ENCODE results near the gene TBC1D3I.
"Not testable (repeated sequence)": the region's sequence is repeated elsewhere in the genome, so short reads cannot be mapped to it uniquely, and the experiment has no call there.

Gene TBC1D3I

DNA sequence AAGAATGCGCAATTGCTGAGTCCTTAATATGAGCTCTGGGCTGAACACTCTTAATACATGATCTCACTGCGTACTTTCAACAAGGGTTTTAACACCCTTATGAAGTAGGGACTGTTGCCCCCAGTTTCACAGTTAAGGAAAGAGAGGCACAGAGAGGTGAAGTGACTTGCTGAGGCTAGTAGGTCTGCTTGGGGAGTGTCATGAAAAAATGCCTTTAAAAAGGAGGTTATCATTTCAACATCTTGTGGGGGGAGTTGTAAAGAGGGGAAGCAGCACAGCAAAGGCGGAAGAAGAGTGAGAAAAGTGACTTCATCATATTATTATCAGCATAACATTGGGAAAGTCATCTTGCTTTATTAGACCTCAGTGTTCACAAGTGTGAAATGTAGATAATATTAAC lies 51.4 kb downstream of the TBC1D3I start:
- DNase-seq (ENCODE audit: insufficient read length, low spot score) (no peak), FAIRE-seq (no peak)
- TF ChIP-seq POLR2A (IDR thresholded peaks at IDR 0.05; ENCODE audit: low read depth, low read length): no peak

DNA sequence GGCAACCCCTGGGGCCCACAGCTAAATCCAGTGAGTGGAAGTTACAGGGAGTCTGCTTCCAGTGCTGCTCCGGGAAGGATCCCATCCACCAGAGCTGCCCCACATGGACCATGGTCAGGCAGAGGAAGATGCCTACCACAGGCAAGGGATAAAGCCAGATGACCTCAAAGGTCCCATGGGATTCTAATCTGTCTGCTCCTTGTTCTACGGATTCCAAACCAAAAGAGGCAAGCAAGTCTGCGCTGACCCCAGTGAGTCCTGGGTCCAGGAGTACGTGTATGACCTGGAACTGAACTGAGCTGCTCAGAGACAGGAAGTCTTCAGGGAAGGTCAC lies 52.1 kb downstream of the TBC1D3I start:
- TF ChIP-seq POLR2A (IDR thresholded peaks at IDR 0.05; ENCODE audit: low read depth, low read length): no peak
- no peak for FAIRE-seq

DNA sequence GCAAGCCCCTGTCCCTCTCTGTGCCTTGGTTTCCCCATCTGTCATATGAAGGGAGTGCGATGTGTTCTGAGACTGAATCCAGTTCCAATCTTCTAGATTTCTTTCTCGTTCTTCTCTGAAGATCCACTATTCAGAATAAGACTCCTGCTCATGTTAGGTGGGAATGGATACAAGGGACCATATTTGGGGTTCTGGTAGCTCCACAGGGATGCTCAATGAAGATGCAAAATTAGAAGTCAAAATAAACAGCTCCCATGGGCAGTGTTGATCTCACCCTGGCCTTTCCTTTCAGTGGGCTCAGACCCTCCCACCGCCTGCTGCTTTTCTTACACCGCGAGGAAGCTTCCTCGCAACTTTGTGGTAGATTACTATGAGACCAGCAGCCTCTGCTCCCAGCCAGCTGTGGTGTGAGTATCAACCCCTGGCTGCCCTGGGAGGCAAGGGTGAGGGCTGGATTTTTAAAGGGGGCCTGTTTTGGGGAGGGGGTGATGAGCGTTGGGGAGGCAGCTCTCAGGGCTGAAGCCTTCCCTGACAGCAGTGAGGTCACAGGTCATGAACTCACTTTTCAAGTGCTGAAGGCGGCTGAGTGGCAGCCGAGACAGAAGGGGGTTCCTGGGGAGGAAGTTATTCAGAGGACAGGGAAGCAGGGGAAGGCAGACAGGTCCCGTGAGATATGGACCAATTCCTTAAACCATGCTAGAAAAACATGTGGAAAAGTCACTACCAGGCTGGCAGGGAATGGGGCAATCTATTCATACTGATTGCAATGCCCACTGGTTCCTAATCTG lies 52.7 kb downstream of the TBC1D3I start:
- not testable (repeated sequence) for DNase-seq (ENCODE audit: insufficient read length, low spot score)

More for the DNA sequence above, 52.1 kb downstream of the TBC1D3I start:
- no peak for DNase-seq (ENCODE audit: insufficient read length, low spot score)

DNA sequence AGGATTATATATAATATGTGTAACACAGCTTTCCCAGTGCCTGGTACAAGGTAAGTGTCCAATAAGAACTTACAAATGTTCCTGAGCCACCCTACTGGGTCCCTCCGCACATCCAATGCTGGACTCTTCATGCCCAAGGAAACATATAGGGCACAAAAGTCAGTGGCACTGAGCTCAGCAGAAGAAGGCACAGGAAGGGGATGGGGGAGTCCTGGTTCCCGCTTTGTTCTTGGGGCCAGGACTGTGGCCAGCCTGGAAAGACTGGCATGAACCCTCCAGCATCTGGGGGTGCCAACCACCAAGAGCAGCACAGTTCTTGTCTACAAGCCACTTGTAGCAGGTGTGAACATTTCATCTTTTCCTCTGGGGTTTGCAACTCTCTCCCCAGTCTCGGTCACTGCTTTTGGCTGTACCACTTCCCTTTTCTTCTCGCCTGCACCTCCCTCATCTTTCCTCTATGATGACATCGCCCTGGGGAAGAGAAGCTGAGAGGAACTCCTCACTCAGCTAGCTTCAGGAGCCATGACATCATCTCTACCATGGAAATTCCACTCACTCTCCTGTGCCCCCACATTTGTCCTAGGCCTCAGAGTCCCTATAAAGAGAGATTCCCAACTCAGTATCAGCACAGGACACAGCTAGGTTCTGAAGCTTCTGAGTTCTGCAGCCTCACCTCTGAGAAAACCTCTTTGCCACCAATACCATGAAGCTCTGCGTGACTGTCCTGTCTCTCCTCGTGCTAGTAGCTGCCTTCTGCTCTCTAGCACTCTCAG lies 53.7 kb downstream of the TBC1D3I start, which contains the start of gene CCL4L2:
CCL4L2 (plus strand) TSS at position 625 of the 773 bp plus-strand sequence.
- FAIRE-seq: not testable (repeated sequence)

More for the DNA sequence above, 52.7 kb downstream of the TBC1D3I start:
- not testable (repeated sequence) for FAIRE-seq

DNA sequence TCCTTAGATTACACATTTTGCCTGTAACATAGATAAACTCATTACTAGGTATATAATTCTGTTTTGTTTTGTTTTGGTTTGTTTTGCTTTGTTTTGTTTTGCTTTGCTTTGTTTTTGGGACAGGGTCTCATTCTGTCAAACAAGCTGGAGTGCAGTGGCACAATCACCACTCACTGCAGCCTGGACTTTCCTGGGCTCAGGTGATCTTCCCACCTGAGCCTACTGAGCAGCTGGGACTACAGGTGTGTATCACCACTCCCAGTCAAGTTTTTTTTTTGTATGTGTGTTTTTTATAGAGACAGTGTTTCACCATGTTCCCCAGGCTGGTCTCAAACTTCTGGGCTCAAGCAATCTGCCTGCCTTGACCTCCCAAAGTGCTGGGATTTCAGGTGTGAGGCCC lies 54.8 kb downstream of the TBC1D3I start:
- DNase-seq (ENCODE audit: insufficient read length, low spot score): no peak
- TF ChIP-seq POLR2A (IDR thresholded peaks at IDR 0.05; ENCODE audit: low read depth, low read length): no peak
- no peak for FAIRE-seq

More for the DNA sequence above, 53.7 kb downstream of the TBC1D3I start, which contains the start of gene CCL4L2:
- not testable (repeated sequence) for DNase-seq (ENCODE audit: insufficient read length, low spot score)

DNA sequence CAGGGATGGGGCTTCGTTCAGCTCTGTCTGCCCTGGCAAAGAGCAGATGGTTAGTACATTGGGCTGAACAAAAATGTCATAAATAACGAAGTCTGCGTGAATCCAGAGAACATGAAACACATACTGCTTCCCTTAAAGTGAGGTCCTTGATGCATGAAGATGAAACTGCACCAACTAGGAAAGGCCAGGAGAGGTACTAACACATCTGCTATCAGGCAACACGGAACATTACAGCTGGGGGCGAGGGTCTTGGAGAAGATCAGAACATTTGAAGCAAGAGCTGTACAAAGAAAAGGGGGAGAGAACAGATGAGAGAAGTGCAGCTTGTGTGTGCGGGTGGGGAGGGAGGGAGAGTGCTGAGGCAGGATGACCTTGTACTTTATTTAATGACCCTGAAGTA lies 57.0 kb downstream of the TBC1D3I start:
- DNase-seq (ENCODE audit: insufficient read length, low spot score); FAIRE-seq: not testable (repeated sequence)

DNA sequence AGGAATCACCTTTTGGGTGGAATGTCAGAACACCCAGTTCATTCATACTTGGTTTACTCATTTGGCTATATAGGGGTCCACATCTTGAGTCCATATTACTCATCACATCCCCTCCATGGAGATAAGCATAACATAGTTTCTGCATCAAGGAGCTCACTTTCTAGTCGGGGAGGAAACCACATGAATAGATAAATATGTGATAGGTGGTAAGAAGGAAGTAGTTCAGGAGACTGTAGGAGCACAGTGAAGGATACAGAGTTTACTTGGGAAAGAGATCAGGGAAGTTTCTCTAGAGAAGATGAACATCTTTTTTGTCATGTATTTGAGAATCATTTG lies 57.9 kb downstream of the TBC1D3I start:
- DNase-seq (ENCODE audit: insufficient read length, low spot score); FAIRE-seq: not testable (repeated sequence)

DNA sequence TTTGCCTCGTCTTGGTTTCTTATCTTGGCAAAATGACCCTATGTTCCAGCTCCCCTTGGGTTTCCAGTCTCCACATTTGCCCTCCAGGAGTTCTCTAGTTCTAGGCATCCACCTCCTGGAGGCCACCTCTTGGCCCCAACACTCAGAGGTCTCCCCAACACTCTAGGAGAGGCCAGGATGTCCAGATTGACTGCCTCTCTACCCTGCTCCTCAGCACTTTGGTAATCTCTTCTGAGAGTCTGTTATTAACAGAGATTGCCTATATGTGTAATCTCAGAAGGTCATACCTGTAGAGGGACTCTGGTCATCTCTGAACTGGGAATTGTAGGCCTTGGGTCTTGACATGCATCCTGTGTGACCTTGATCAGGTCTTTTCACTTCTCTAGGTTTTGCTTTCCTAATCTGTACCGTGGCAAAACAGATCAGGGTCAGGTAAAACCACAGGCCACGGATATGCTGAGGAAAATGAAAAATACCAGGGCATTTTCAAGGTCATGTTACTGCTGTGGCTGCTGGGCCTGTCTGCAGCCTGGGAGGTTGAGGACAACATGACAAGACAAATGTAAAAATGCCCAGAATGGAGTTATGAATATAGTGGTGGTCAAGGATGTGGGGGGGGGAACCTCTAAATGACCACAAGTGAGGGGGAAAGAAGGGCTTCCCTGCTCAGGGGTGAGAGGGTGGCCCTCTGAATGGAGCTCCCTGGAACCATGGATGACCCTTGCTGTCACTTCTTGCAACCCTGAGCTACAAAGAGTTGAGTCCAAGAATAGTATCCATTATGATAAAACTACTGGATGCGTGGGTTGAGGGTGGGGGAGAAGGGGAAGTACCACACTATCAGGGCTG lies 58.5 kb downstream of the TBC1D3I start:
- no peak for TF ChIP-seq POLR2A (IDR thresholded peaks at IDR 0.05; ENCODE audit: low read depth, low read length)
- FAIRE-seq (no peak), DNase-seq (ENCODE audit: insufficient read length, low spot score) (no peak)

DNA sequence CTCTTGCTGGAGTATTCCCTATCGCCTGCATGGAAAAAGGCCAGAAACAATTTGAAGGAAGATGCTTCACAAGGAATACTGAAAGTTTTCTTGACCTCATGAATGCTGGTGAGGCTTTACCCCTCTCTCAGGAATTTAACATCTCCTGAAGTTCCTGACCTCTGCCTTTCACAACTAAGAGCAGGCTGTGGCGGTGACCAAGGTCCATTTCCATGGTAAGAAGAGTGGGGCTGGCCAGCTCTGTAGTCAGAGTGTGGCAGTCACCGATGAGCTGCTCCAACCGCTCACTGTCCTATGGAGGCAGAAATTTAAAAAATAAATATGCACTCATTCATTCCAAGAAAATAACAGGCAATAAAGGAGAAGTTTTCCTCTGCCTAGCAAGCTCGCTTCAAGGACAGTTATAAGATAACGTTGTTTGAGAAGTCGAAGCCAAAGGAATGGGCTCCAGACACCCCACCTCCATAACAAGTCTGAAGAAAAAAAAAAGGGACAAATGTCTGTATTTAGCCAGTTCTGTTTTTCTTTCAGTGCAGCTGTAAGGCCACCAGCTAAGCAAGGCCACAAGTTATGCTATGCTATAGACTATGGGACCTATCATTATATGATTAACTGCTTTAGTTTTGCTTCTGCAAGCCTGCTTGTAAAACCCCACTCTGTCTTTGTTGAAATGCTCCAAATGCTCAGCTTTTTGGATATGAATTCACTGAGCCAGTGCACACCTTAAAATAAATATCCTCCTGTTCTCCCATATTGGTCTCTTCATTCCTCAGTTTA lies 59.5 kb downstream of the TBC1D3I start:
- TF ChIP-seq POLR2A (IDR thresholded peaks at IDR 0.05; ENCODE audit: low read depth, low read length): no peak
- no peak for DNase-seq (ENCODE audit: insufficient read length, low spot score)
- no peak for FAIRE-seq
